Neural progenitor cell (in vitro differentiated cells): ENCODE data around the gene CDH3. TPM values are rescaled to one million over a fixed set of nuclear protein-coding genes. Genes with fewer than 3 reads are reported as not detected.

Experiments used
- DNase-seq: peaks from one replicate; pipeline ENCODE4 v3.0.0-alpha.2; 2016; ENCODE audit warnings: low spot score
- H2AFZ ChIP-seq: fragments of 200-600 bp; sonication (generic); replicated peaks from 2 replicates; pipeline ENCODE4 v1.6.1; 2016; ENCODE audit warnings: antibody characterized with exemption
- H3F3A ChIP-seq: fragments of 200-600 bp; sonication (generic); 2 replicates; pipeline ENCODE4 v1.6.1; 2016; ENCODE audit warnings: antibody characterized with exemption, low read depth
- H3K27ac ChIP-seq: fragments of 200-600 bp; sonication (generic); 2 replicates; pipeline ENCODE4 v1.5.1; 2016; ENCODE audit warnings: mild to moderate bottlenecking
- H3K27me3 ChIP-seq: fragments of 200-600 bp; sonication (generic); 2 replicates; pipeline ENCODE4 v1.6.1; 2016; ENCODE audit warnings: mild to moderate bottlenecking, moderate library complexity
- H3K36me3 ChIP-seq: fragments of 200-600 bp; sonication (generic); 2 replicates; pipeline ENCODE4 v1.5.1; 2016
- H3K4me1 ChIP-seq: fragments of 200-600 bp; sonication (generic); 2 replicates; pipeline ENCODE4 v1.6.1; 2016; ENCODE audit warnings: mixed run types
- H3K4me2 ChIP-seq: fragments of 200-600 bp; sonication (generic); 2 replicates; pipeline ENCODE4 v1.6.1; 2016
- H3K4me3 ChIP-seq: fragments of 200-600 bp; sonication (generic); 2 replicates; pipeline ENCODE4 v1.5.1; 2016
- H3K79me2 ChIP-seq: fragments of 200-600 bp; sonication (generic); 2 replicates; pipeline ENCODE4 v1.6.1; 2016; ENCODE audit warnings: low read depth
- H3K9ac ChIP-seq: fragments of 200-600 bp; sonication (generic); 2 replicates; pipeline ENCODE4 v1.6.1; 2016
- H3K9me3 ChIP-seq: fragments of 200-600 bp; sonication (generic); 2 replicates; pipeline ENCODE4 v1.5.1; 2016; ENCODE audit warnings: low read depth
- H4K20me1 ChIP-seq: fragments of 200-600 bp; sonication (generic); 2 replicates; pipeline ENCODE4 v1.6.1; 2016; ENCODE audit warnings: low read depth
- H3K27ac Mint-ChIP-seq: 3 replicates; pipeline ENCODE4 v1.8.0; 2021; ENCODE audit warnings: mixed read lengths
- H3K27me3 Mint-ChIP-seq: 2 replicates; pipeline ENCODE4 v1.8.0; 2022; ENCODE audit warnings: low read depth, mild to moderate bottlenecking, inconsistent platforms, moderate library complexity, mixed read lengths; ENCODE audit not compliant: insufficient read depth
- H3K36me3 Mint-ChIP-seq: 3 replicates; pipeline ENCODE4 v1.8.0; 2021; ENCODE audit warnings: mixed read lengths
- H3K4me1 Mint-ChIP-seq: 3 replicates; pipeline ENCODE4 v1.8.0; 2021; ENCODE audit warnings: mixed read lengths
- H3K4me3 Mint-ChIP-seq: 3 replicates; pipeline ENCODE4 v1.8.0; 2021; ENCODE audit warnings: mild to moderate bottlenecking, moderate library complexity, mixed read lengths
- H3K9me3 Mint-ChIP-seq: 3 replicates; pipeline ENCODE4 v1.8.0; 2020; ENCODE audit warnings: mixed read lengths
- EZH2 ChIP-seq: fragments of 200-600 bp; sonication (generic); IDR thresholded peaks from 2 replicates; pipeline ENCODE4 v1.6.1; 2017; ENCODE audit warnings: antibody characterized with exemption, mild to moderate bottlenecking, moderate library complexity
- EZH2phosphoT487 ChIP-seq: fragments of 200-600 bp; sonication (generic); IDR thresholded peaks from 2 replicates; pipeline ENCODE4 v1.6.1; 2017; ENCODE audit warnings: antibody characterized with exemption
- total RNA-seq: library from RNA; depleted of rRNA; stranded (reverse); fragments of >200 nt; gene quantifications from 2 replicates; pipeline ENCODE4 v1.2.3, GENCODE V29; 2015; ENCODE audit warnings: low replicate concordance
- TF ChIP-seq, protein P1 (sequence below): fragments of 200-600 bp; sonication (generic); IDR thresholded peaks from 2 replicates; pipeline ENCODE4 v1.5.1; 2017; ENCODE audit warnings: antibody characterized with exemption, mild to moderate bottlenecking

The CDH3 gene
- total RNA-seq, 1 donor from 2014 or later = 3.9 TPM

DNA sequence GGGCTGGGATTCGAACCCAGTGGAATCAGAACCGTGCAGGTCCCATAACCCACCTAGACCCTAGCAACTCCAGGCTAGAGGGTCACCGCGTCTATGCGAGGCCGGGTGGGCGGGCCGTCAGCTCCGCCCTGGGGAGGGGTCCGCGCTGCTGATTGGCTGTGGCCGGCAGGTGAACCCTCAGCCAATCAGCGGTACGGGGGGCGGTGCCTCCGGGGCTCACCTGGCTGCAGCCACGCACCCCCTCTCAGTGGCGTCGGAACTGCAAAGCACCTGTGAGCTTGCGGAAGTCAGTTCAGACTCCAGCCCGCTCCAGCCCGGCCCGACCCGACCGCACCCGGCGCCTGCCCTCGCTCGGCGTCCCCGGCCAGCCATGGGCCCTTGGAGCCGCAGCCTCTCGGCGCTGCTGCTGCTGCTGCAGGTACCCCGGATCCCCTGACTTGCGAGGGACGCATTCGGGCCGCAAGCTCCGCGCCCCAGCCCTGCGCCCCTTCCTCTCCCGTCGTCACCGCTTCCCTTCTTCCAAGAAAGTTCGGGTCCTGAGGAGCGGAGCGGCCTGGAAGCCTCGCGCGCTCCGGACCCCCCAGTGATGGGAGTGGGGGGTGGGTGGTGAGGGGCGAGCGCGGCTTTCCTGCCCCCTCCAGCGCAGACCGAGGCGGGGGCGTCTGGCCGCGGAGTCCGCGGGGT lies 92.1 kb downstream of the CDH3 start, which contains the start of gene CDH1:
CDH1 (plus strand) TSS at position 247 of the 684 bp plus-strand sequence; CDS start at position 371, 124 bp downstream.
- Histone ChIP-seq H3F3A (peaks cover 8% of the 10 kb centered on the region), H3K4me2 (peak within 1 kb of the TSS; percentile 75), H2AFZ (peak within 1 kb of the TSS; percentile 36), H3K9me3 (no peaks in the 10 kb centered on the region), H3K27ac (no peak within 1 kb of the TSS), H3K4me1 (peaks cover 12% of the 10 kb centered on the region), H3K9ac (no peak within 1 kb of the TSS), H3K4me3 (peak within 1 kb of the TSS; percentile 58), H3K36me3 (no peaks in the 10 kb centered on the region), H3K27me3 (peaks cover 29% of the 10 kb centered on the region), H4K20me1 (no peaks in the 10 kb centered on the region), H3K79me2 (no peaks in the 10 kb centered on the region)
- TF ChIP-seq EZH2phosphoT487 (no peak), EZH2 (no peak)
- TF ChIP-seq, protein P1, sequence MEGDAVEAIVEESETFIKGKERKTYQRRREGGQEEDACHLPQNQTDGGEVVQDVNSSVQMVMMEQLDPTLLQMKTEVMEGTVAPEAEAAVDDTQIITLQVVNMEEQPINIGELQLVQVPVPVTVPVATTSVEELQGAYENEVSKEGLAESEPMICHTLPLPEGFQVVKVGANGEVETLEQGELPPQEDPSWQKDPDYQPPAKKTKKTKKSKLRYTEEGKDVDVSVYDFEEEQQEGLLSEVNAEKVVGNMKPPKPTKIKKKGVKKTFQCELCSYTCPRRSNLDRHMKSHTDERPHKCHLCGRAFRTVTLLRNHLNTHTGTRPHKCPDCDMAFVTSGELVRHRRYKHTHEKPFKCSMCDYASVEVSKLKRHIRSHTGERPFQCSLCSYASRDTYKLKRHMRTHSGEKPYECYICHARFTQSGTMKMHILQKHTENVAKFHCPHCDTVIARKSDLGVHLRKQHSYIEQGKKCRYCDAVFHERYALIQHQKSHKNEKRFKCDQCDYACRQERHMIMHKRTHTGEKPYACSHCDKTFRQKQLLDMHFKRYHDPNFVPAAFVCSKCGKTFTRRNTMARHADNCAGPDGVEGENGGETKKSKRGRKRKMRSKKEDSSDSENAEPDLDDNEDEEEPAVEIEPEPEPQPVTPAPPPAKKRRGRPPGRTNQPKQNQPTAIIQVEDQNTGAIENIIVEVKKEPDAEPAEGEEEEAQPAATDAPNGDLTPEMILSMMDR = no peak
- H3K36me3 Mint-ChIP-seq = no peaks in the 10 kb centered on the region
- H3K27me3 Mint-ChIP-seq = peaks cover 37% of the 10 kb centered on the region
- H3K27ac Mint-ChIP-seq = no peak within 1 kb of the TSS
- H3K4me1 Mint-ChIP-seq = peaks cover 14% of the 10 kb centered on the region
- H3K9me3 Mint-ChIP-seq = peaks cover 2% of the 10 kb centered on the region
- peak; percentile 70 for DNase-seq
- peak within 1 kb of the TSS; percentile 81 for H3K4me3 Mint-ChIP-seq

DNA sequence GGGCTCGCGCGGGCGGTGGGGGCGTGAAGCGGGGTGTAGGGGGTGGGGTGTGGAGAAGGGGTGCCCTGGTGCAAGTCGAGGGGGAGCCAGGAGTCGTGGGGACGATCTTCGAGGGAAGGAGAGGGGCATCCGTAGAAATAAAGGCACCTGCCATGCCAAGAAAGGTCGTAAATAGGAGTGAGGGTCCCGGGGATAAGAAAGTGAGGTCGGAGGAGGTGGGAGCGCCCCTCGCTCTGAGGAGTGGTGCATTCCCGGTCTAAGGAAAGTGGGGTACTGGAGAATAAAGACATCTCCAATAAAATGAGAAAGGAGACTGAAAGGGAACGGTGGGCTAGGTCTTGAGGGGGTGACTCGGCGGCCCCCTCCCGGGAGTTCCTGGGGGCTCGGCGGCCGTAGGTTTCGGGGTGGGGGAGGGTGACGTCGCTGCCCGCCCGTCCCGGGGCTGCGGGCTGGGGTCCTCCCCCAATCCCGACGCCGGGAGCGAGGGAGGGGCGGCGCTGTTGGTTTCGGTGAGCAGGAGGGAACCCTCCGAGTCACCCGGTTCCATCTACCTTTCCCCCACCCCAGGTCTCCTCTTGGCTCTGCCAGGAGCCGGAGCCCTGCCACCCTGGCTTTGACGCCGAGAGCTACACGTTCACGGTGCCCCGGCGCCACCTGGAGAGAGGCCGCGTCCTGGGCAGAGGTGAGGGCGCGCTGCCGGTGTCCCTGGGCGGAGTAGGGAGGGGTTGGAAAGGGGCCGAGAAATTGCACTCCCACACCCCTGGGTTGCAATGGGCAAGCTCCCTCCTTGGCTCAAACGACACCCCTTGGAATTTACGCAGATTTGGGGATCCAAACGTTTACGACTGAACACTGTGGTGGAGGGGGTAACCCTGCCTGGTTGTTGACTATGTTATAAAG lies 92.9 kb downstream of the CDH3 start:
- TF ChIP-seq EZH2 = peak; percentile 76
- TF ChIP-seq, protein P1 = no peak
- Mint-ChIP-seq H3K4me1 (peaks cover 18% of the 10 kb centered on the region), H3K36me3 (no peaks in the 10 kb centered on the region), H3K4me3 (peak overlapping the region; percentile 81), H3K9me3 (peaks cover 2% of the 10 kb centered on the region), H3K27ac (no peak overlapping the region), H3K27me3 (peaks cover 37% of the 10 kb centered on the region)
- Histone ChIP-seq H3K4me2 (peak overlapping the region; percentile 75), H3K4me1 (peaks cover 10% of the 10 kb centered on the region), H3K9ac (no peak overlapping the region), H2AFZ (peak overlapping the region; percentile 36), H3K79me2 (no peaks in the 10 kb centered on the region), H3K27ac (no peak overlapping the region), H4K20me1 (no peaks in the 10 kb centered on the region), H3K27me3 (peaks cover 29% of the 10 kb centered on the region), H3F3A (peaks cover 7% of the 10 kb centered on the region), H3K9me3 (no peaks in the 10 kb centered on the region), H3K36me3 (no peaks in the 10 kb centered on the region), H3K4me3 (peak overlapping the region; percentile 58)
- peak; percentile 23 for DNase-seq

DNA sequence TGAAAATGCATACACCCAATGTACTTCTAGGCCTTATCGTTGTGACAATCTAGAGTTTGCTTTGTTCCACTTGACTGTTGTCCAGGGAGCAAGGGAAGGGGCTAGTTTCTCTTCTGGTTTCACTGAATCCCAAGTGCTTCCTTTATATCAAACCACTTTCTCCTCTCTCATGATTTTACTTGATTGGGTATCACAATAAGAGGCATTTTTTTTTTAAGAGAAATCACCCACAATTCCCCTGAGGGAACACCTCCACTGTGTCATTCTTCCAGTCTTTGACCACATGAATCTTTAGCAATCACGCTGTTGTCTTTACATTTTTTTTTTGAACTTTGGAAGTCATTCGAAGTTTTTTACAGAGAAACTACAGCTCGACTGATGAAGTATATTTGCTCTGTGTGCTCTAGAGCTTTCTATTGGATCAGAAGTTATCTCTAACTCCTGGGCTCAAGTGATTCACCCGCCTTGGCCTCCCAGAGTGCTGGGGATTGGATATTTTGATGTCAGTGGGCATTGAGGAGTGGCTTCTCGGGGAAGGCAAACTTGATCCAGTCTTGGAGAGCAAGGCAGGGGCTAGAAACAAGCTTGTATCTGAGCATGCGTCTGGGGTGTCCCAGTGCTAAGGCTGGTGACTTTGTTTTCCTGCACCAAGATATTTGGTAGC lies 95.0 kb downstream of the CDH3 start:
- H3K4me3 Mint-ChIP-seq = no peak overlapping the region
- H3K27ac Mint-ChIP-seq = no peak overlapping the region

More for the DNA sequence above, 95.0 kb downstream of the CDH3 start:
- Histone ChIP-seq H3K79me2 (no peaks in the 10 kb centered on the region), H4K20me1 (no peaks in the 10 kb centered on the region), H3K27me3 (peaks cover 29% of the 10 kb centered on the region), H3F3A (peaks cover 8% of the 10 kb centered on the region), H3K36me3 (no peaks in the 10 kb centered on the region), H2AFZ (no peak overlapping the region), H3K9me3 (no peaks in the 10 kb centered on the region), H3K9ac (no peak overlapping the region), H3K4me3 (no peak overlapping the region), H3K4me2 (no peak overlapping the region), H3K4me1 (peaks cover 11% of the 10 kb centered on the region), H3K27ac (no peak overlapping the region)
- H3K36me3 Mint-ChIP-seq = no peaks in the 10 kb centered on the region
- peaks cover 22% of the 10 kb centered on the region for H3K4me1 Mint-ChIP-seq
- peaks cover 26% of the 10 kb centered on the region for H3K27me3 Mint-ChIP-seq
- no peak for DNase-seq
- TF ChIP-seq EZH2 = no peak
- TF ChIP-seq EZH2phosphoT487 = no peak
- TF ChIP-seq, protein P1 = no peak
- peaks cover 2% of the 10 kb centered on the region for H3K9me3 Mint-ChIP-seq
